HG03159 (cell line): ENCODE results near the gene SLC22A3.
"Not testable (repeated sequence)": the region's sequence is repeated elsewhere in the genome, so short reads cannot be mapped to it uniquely, and the experiment has no call there.

ENCODE experiments used
- ATAC-seq: cut with Tn5 transposase; IDR thresholded peaks from one replicate; pipeline ENCODE4 v1.9.1; 2021; ENCODE audit warnings: mild to moderate bottlenecking, moderate library complexity; ENCODE audit not compliant: unreplicated experiment

The SLC22A3 gene

DNA sequence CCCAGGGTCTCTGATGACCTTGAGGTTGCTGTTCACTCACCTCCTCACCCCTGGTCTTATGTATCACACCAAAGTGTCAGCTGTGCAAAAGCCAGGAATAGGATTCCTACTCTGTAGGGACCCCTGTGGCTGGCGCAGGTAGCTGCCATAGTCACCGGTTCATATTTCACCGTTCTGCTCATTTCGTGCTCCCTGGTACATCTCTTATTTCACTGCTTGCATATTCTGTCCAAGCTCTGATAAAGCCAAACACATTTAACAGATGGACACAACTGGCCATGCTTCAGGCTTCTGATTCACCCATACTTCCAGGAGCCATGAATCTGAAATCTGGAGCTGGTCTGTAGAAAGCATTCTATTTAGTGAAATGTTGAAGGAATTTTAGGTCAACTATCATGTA, 20.5 kb downstream of the SLC22A3 start:
- no peak for ATAC-seq

- not testable (repeated sequence) for ATAC-seq
Measured at GRCh38 chr6:160373601-160374000, 25.4 kb downstream of the SLC22A3 start.

GRCh38 chr6:160374836-160375560, 26.8 kb downstream of the SLC22A3 start:
- no peak for ATAC-seq

DNA sequence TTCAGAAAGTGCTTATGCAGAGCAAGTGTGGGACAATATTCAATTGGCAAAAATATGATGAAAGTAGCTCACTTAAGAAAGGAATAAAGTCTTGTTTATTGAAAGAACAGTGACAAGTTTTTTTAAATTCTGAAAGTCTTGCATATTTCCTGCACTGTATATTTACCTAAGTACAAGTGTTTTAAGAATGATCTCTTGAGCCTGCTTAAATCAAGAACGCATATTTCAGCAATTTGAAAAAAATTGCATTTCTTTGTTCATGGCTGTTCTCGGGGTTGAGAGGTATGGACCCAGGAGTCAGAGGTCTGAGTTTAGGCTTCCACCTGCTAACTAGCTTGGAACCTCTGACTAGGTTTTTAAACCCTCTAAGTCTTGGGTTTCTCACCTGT, 27.4 kb downstream of the SLC22A3 start:
- no peak for ATAC-seq

GRCh38 chr6:160376445-160376844, 28.3 kb downstream of the SLC22A3 start:
- no peak for ATAC-seq

DNA sequence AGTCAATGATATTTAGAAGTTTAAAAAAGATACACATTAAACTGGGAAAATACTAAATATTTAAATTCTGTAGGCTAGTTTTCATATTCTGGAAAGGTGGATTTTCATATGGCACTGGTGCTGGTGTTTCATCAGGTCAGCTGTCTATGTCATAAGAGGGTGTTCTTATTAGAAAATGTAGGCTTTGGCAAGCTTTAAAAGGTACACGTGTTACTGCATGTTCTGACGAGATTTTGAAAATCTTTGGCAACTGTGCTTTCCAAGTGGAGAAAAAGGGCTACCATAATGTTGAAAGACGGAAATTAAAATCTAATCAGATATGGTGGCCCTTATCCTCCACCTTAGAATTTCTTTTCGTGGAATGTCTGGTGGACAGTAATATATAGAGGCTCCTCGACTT, 30.0 kb downstream of the SLC22A3 start:
- ATAC-seq, result no peak

GRCh38 chr6:160378882-160379281, 30.7 kb downstream of the SLC22A3 start:
- ATAC-seq, result no peak

- no peak for ATAC-seq
Measured at GRCh38 chr6:160379466-160379865, 31.3 kb downstream of the SLC22A3 start.

- ATAC-seq, result no peak
Measured at GRCh38 chr6:160382946-160383345, 34.8 kb downstream of the SLC22A3 start.

GRCh38 chr6:160386869-160387530, 38.8 kb downstream of the SLC22A3 start:
- no peak for ATAC-seq

GRCh38 chr6:160387916-160388643, 39.9 kb downstream of the SLC22A3 start:
- ATAC-seq, result no peak

GRCh38 chr6:160388922-160389321, 40.7 kb downstream of the SLC22A3 start:
- no peak for ATAC-seq

DNA sequence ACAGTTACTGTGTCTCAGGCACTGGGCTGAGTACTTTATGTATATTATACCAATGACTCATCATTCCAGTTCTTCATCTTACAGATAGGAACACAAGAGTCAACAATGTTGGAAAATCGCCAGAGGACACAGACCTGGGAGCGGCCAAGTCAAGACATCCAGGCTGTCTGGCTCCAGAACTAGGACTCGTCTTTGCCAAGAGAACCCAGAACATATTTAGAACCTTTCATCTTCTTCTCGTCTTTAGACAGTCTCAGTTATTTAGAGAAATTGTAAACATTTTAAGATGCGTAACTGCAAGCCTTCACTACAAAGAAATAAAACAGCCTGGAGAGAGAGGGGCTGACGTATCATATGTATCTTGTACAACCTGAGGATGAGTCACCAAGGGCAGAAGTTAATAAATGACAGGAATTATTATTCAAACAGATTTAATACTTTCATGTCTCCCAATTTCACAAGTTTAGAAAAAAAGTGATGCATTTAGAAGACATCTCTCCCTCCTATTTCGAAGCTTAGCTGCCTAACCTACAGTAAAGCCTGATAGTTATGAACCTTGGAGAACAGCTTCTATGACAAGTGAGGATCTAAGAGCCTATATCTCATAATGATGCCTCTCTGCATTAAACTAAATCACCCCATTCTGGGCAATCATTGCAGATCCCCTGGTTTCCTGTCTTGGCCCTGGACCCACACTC, 43.4 kb downstream of the SLC22A3 start:
- ATAC-seq, result no peak

- not testable (repeated sequence) for ATAC-seq
Measured at GRCh38 chr6:160393442-160393841, 45.3 kb downstream of the SLC22A3 start.

DNA sequence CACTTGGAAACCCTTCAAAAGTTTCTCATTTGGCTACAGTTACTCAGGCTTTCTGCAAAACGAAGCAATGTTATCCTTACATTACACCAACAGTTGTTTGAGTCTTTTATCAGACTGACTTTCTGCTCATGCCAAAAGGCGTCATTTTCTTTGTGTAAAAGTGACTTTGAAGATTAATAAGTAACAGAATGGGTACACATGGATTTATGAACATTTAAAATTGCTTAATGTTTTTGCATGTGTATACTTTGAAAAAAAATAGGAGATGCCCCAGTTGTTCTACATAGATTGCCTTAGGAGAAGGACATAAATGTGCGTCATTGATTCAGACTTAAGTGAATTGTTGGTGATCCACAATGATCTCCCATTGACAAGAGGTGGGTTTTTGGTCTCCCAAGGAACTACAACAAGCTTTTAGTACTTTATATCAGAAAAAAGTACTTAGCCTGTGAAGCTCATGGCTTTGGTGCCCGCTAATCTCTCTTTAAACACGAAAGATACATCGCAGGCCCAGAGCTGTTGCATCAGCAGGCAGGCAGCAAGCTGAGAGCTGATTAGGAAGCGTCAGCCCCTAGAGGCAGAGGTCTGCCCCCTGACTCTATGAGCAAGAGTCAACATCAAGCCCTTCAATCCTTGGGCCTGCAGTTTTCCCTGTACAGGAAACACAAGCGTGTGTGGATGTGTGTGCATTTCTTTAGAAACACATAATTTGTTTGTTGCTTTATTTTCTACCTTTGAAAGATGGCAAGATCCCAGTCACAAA, 45.9 kb downstream of the SLC22A3 start:
- no peak for ATAC-seq

DNA sequence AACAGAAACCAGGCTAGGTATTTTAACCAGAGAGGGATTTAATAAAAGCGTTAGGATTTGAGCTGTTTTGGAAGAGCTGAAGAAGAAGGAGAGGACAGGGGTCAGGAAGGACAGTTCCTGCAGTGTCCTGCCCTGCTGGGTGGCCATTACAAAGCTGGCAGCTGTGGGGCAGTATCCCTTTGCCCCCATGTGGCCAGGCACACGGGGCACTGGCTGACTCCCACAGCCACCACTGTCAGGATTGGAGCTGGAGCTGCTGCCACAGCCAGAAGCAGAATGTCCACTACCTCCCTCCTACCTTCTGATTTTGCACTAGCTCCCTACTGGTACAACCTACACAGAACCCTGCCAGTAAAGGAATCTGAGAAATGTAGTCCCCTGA, 46.5 kb downstream of the SLC22A3 start:
- no peak for ATAC-seq

DNA sequence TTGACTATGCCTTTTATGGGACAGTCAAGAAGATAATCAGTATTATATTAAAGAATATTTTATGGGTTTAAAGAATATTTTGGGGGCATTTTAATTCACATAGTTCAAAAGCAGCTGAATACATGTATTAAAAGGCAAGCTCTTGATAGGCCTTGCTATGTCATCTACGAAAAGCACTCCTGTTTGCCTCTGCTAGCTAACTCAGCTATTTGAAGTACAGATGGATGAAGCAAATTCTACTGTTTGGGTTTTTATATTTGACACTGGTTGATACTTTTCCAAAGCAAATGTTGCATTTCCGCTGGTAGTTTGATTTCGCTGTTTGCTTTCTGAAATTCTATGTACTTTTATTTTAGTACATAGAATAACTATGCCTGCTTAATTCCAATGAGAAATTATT, 47.0 kb downstream of the SLC22A3 start:
- ATAC-seq, result no peak

- no peak for ATAC-seq
Measured at GRCh38 chr6:160396292-160396691, 48.1 kb downstream of the SLC22A3 start.

GRCh38 chr6:160398674-160399271, 50.6 kb downstream of the SLC22A3 start:
- ATAC-seq, result peak; percentile 99

DNA sequence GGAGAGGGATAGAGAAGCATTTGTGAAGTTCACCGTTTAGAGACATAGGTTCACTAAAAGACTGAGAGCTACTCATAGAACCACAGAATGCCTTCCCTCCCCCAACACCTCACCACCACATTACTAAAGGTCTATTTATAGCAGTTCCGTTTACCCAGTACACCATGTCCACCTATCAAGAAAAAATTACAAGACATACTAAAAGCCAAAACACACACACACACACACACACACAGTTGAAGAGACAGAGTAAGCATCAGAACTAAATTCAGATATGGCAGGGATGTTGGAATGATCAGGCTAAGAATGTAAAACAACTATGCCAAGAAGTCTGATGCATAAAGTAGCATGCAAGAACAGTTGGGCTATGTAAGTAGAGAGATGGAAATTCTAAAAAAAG, 52.3 kb downstream of the SLC22A3 start:
- no peak for ATAC-seq
